ENCODE data around the gene TRIL.

- TF ChIP-seq CTCF (IDR thresholded peaks at IDR 0.05; ENCODE audit: insufficient read depth, low read length, poor library complexity, severe bottlenecking) (no peak), EZH2phosphoT487 (conservative IDR thresholded peaks at IDR 0.05; ENCODE audit: low read length) (no peak)
Observed at GRCh38 chr7:28919510-28919909, 38.6 kb downstream of the TRIL start.
